Chondrocyte (in vitro differentiated cells): Measurements from ENCODE around the gene FLNC. TPM values are rescaled to one million over a fixed set of nuclear protein-coding genes. Genes with fewer than 3 reads are reported as not detected.

Experiments used
- DNase-seq: peaks from one replicate; pipeline ENCODE4 v3.0.0; 2021; ENCODE audit warnings: mixed read lengths, low spot score
- H3K27ac Mint-ChIP-seq: one replicate; pipeline ENCODE4 v1.8.0; 2021; ENCODE audit warnings: mild to moderate bottlenecking, moderate library complexity, mixed read lengths; ENCODE audit not compliant: unreplicated experiment
- H3K27me3 Mint-ChIP-seq: 2 replicates; pipeline ENCODE4 v1.8.0; 2021; ENCODE audit warnings: low read depth, mixed read lengths
- H3K36me3 Mint-ChIP-seq: 2 replicates; pipeline ENCODE4 v1.8.0; 2021; ENCODE audit warnings: low read depth, mixed read lengths
- H3K4me1 Mint-ChIP-seq: 2 replicates; pipeline ENCODE4 v1.8.0; 2021; ENCODE audit warnings: low read depth, mild to moderate bottlenecking, mixed read lengths
- H3K4me3 Mint-ChIP-seq: one replicate; pipeline ENCODE4 v1.8.0; 2021; ENCODE audit warnings: mild to moderate bottlenecking, moderate library complexity, mixed read lengths; ENCODE audit not compliant: unreplicated experiment
- H3K9me3 Mint-ChIP-seq: 2 replicates; pipeline ENCODE4 v1.8.0; 2021; ENCODE audit warnings: low read depth, mixed read lengths
- total RNA-seq: library from RNA; stranded (reverse); gene quantifications from 3 replicates; pipeline ENCODE4 v1.2.1, GENCODE V29; 2021
- TF ChIP-seq, protein P1 (sequence below): fragments of 200-600 bp; sonication (generic); IDR thresholded peaks from 2 replicates; pipeline ENCODE4 v1.5.0; 2021; ENCODE audit warnings: antibody characterized with exemption, mild to moderate bottlenecking, moderate library complexity

The FLNC gene
- total RNA-seq, 1 donor from 2014 or later, result 118 TPM

DNA sequence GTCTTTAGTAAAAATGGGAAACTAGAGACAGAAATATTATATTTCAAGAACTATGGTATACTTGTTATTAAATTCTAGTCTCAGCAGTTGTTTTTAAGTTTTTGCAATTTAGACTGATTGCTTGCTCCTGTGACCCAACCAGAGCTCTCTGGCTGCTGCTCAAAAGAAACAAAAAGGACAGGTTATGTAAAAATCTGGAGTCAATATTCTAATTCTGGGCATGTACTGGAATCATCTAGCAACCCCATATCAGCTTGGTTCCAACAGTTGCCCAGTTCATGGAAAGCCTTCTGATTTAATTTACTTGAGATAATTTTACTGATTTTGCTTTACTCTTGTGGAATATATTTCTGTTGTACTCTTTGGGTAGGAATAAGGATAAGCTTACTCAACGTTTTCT lies 70.0 kb downstream of the FLNC start:
- H3K27me3 Mint-ChIP-seq, result peaks cover 4% of the 10 kb centered on the region
- H3K4me1 Mint-ChIP-seq, result peaks cover 13% of the 10 kb centered on the region
- TF ChIP-seq, protein P1, sequence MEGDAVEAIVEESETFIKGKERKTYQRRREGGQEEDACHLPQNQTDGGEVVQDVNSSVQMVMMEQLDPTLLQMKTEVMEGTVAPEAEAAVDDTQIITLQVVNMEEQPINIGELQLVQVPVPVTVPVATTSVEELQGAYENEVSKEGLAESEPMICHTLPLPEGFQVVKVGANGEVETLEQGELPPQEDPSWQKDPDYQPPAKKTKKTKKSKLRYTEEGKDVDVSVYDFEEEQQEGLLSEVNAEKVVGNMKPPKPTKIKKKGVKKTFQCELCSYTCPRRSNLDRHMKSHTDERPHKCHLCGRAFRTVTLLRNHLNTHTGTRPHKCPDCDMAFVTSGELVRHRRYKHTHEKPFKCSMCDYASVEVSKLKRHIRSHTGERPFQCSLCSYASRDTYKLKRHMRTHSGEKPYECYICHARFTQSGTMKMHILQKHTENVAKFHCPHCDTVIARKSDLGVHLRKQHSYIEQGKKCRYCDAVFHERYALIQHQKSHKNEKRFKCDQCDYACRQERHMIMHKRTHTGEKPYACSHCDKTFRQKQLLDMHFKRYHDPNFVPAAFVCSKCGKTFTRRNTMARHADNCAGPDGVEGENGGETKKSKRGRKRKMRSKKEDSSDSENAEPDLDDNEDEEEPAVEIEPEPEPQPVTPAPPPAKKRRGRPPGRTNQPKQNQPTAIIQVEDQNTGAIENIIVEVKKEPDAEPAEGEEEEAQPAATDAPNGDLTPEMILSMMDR, result no peak
- no peak for DNase-seq
- no peaks in the 10 kb centered on the region for H3K9me3 Mint-ChIP-seq
- no peaks in the 10 kb centered on the region for H3K36me3 Mint-ChIP-seq
- no peak overlapping the region for H3K27ac Mint-ChIP-seq
- H3K4me3 Mint-ChIP-seq, result no peak overlapping the region

GRCh38 chr7:128902761-128903585 lies 72.8 kb downstream of the FLNC start:
- Mint-ChIP-seq H3K4me1 (peaks cover 10% of the 10 kb centered on the region), H3K4me3 (peak overlapping the region; percentile 8), H3K9me3 (no peaks in the 10 kb centered on the region), H3K27ac (peak overlapping the region; percentile 66), H3K27me3 (peaks cover 9% of the 10 kb centered on the region), H3K36me3 (no peaks in the 10 kb centered on the region)
- TF ChIP-seq, protein P1, result no peak
- DNase-seq, result no peak

DNA sequence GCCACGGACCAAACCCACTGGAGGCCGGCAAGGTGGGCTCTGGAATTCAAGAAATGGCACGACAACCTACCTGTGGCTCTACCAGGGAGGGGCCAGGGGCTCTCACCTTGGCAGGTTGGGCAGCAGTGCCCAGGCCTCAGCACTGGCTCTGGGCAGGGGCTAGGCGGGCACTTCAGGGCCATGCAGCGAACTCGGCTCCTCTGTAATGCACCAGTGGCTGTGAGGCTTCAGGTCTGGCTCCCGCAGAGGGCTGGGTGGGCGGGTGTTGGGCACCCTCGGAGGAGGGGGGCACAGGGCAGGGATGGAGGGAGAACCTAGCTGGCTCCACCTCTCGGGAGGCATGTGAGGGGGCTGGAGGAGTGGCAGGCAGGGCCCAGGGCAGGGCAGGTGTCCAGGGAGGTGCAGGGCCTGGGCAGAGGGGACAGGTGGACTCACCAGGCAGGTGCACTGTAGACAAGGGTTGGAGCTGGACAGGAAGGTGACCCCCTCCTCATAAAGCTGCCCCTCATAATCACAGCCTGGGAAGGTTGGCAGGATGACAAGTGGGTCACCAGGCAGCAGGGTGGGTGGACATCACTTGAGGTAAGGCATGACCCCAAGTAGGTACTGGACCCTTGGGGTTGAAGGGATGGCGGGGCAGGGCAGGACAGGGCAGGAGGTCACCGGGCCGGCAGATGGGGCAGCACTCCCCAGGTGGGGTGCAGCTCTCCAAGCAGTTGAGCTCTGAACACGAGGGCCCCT lies 73.6 kb downstream of the FLNC start:
- H3K27me3 Mint-ChIP-seq, result peaks cover 9% of the 10 kb centered on the region
- no peaks in the 10 kb centered on the region for H3K36me3 Mint-ChIP-seq
- H3K4me1 Mint-ChIP-seq, result peaks cover 10% of the 10 kb centered on the region
- no peaks in the 10 kb centered on the region for H3K9me3 Mint-ChIP-seq
- no peak overlapping the region for H3K4me3 Mint-ChIP-seq
- no peak for DNase-seq
- TF ChIP-seq, protein P1, result no peak
- H3K27ac Mint-ChIP-seq, result peak overlapping the region; percentile 66

DNA sequence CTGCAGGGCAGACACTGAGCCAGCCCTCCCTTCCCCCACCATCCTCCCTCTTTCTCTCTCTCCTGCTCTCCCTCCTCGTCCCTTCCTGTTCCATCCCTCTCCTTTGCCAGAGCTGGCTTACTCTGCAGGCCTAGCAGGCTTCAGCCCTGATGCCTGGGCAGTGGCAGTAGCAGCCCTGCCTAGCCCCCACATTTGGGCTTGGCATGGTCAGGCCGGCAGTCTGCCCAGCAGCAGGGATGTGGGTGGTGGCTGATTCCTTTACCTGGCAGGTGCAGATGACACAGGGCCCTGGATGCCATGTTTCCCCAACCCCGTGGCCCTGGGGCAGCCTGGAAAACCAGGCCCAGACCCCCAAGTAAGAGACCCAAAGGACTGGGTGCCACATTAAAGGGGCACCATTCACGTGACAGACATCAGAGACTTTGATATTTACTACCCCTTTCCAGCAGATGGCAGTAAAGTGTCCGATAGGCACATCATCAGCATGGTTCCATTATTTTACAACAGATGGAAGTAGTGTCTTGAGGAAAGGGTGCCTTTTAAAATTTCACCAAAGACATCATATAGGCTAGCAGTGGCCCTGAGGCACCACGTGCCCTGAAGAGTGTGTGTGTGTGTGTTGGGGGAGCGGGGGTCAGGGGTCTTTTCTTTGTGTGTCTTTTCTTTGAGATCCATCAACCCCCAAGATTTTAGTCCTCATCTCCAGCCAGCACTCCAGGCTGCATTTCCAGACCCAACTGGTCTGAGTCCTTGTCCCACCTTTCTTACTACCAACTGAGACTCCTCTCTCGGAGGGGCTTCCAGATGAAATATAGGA lies 74.4 kb downstream of the FLNC start:
- no peaks in the 10 kb centered on the region for H3K9me3 Mint-ChIP-seq
- H3K4me1 Mint-ChIP-seq, result peaks cover 16% of the 10 kb centered on the region
- H3K27me3 Mint-ChIP-seq, result peaks cover 13% of the 10 kb centered on the region
- H3K27ac Mint-ChIP-seq, result no peak overlapping the region
- DNase-seq, result no peak
- TF ChIP-seq, protein P1, result peak; percentile 84
- H3K36me3 Mint-ChIP-seq, result no peaks in the 10 kb centered on the region
- no peak overlapping the region for H3K4me3 Mint-ChIP-seq
